ENCODE results near the gene FAM83B. TPM values are rescaled to one million over a fixed set of nuclear protein-coding genes. Genes with fewer than 3 reads are reported as not detected.
"Not testable (repeated sequence)": the region's sequence is repeated elsewhere in the genome, so short reads cannot be mapped to it uniquely, and the experiment has no call there.

FAM83B gene
- total RNA-seq, 1 experiment from 2014 or later, result not detected

DNA sequence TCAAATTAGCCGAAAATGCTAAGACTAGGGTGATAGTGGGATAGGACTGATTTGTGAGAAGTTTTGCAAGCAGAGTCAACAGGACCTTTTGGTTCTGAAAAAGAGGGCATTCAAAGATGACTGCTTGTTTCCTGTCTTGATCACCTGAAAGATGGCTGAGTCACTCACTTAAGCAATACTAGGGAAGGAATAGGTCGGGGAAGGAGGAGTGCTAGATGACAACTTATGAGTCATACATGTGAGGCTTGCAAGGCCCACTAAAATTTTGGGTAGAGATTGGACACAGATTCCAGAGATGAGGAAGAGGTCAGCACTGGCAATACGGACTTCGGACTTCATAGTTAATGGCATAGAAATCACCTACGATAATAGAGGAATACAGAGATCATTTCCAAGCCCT is 89.2 kb downstream of the FAM83B start:
- Histone ChIP-seq H3K4me3 (ENCODE audit: low read length) (no peak overlapping the region), H4K20me1 (ENCODE audit: insufficient read depth, low read depth, low read length) (no peaks in the 10 kb centered on the region), H3K27me3 (ENCODE audit: low read length) (no peaks in the 10 kb centered on the region), H3K27ac (ENCODE audit: low read length) (no peak overlapping the region), H3K4me1 (ENCODE audit: low read length) (no peaks in the 10 kb centered on the region), H3K79me2 (ENCODE audit: low read length) (no peaks in the 10 kb centered on the region), H3K36me3 (ENCODE audit: insufficient read depth, low read length) (no peaks in the 10 kb centered on the region), H3K9me2 (replicated peaks; ENCODE audit: insufficient read depth, low read length) (no peaks in the 10 kb centered on the region), H3K4me2 (ENCODE audit: low read depth, low read length, poor library complexity, severe bottlenecking) (no peak overlapping the region), H2AFZ (ENCODE audit: low read length) (no peak overlapping the region), H3K9me3 (ENCODE audit: low read length) (peaks cover 12% of the 10 kb centered on the region), H3K9ac (ENCODE audit: low read length) (no peak overlapping the region)
- no peak for DNase-seq

GRCh38 chr6:54937371-54937770 is 90.8 kb downstream of the FAM83B start:
- no peak for DNase-seq
- peaks cover 15% of the 10 kb centered on the region for H3K9me3 ChIP-seq (ENCODE audit: low read length)
- H3K9ac ChIP-seq (ENCODE audit: low read length), result no peak overlapping the region
- H3K4me3 ChIP-seq (ENCODE audit: low read length), result no peak overlapping the region
- no peak overlapping the region for H3K27ac ChIP-seq (ENCODE audit: low read length)
- no peaks in the 10 kb centered on the region for H3K27me3 ChIP-seq (ENCODE audit: low read length)
- no peaks in the 10 kb centered on the region for H3K4me1 ChIP-seq (ENCODE audit: low read length)
- H3K36me3 ChIP-seq (ENCODE audit: insufficient read depth, low read length), result no peaks in the 10 kb centered on the region
- H3K9me2 ChIP-seq (replicated peaks; ENCODE audit: insufficient read depth, low read length), result no peaks in the 10 kb centered on the region
- no peaks in the 10 kb centered on the region for H3K79me2 ChIP-seq (ENCODE audit: low read length)
- no peaks in the 10 kb centered on the region for H4K20me1 ChIP-seq (ENCODE audit: insufficient read depth, low read depth, low read length)
- H2AFZ ChIP-seq (ENCODE audit: low read length), result no peak overlapping the region
- H3K4me2 ChIP-seq (ENCODE audit: low read depth, low read length, poor library complexity, severe bottlenecking), result no peak overlapping the region

GRCh38 chr6:54957698-54958097 is 111.1 kb downstream of the FAM83B start:
- no peaks in the 10 kb centered on the region for H3K36me3 ChIP-seq (ENCODE audit: insufficient read depth, low read length)
- H4K20me1 ChIP-seq (ENCODE audit: insufficient read depth, low read depth, low read length), result no peaks in the 10 kb centered on the region
- H3K4me1 ChIP-seq (ENCODE audit: low read length), result no peaks in the 10 kb centered on the region
- H3K9me3 ChIP-seq (ENCODE audit: low read length), result peaks cover 15% of the 10 kb centered on the region; the same call in 1 of the 2 replicates
- H3K27ac ChIP-seq (ENCODE audit: low read length), result no peak overlapping the region
- H3K27me3 ChIP-seq (ENCODE audit: low read length), result no peaks in the 10 kb centered on the region
- H2AFZ ChIP-seq (ENCODE audit: low read length), result no peak overlapping the region
- H3K4me3 ChIP-seq (ENCODE audit: low read length), result no peak overlapping the region
- H3K4me2 ChIP-seq (ENCODE audit: low read depth, low read length, poor library complexity, severe bottlenecking), result no peak overlapping the region
- H3K79me2 ChIP-seq (ENCODE audit: low read length), result no peaks in the 10 kb centered on the region
- H3K9ac ChIP-seq (ENCODE audit: low read length), result no peak overlapping the region
- no peak for DNase-seq
- H3K9me2 ChIP-seq (replicated peaks; ENCODE audit: insufficient read depth, low read length), result no peaks in the 10 kb centered on the region

DNA sequence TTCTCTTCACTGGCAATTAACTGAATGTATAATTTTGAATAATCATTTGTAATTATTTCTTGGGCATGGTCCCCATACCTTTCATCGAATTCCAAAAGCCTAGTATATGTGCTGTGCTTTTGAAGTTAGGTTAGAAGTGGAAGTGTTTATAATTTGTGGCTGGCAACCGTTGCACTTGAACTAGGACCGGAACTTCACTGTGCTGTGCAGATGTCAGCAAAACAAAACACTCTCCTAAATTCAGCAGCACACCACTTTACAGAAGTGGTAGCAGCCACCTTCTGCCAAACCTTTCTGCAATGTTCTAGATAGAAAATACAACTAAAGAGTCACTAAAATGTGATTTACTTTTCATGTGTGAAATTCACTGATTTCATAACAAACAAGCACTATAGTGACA is 111.9 kb downstream of the FAM83B start:
- H2AFZ ChIP-seq (ENCODE audit: low read length), result no peak overlapping the region
- no peaks in the 10 kb centered on the region for H3K27me3 ChIP-seq (ENCODE audit: low read length)
- peaks cover 15% of the 10 kb centered on the region; the same call in 1 of the 2 replicates for H3K9me3 ChIP-seq (ENCODE audit: low read length)
- H3K4me3 ChIP-seq (ENCODE audit: low read length), result no peak overlapping the region
- DNase-seq, result no peak
- no peak overlapping the region for H3K4me2 ChIP-seq (ENCODE audit: low read depth, low read length, poor library complexity, severe bottlenecking)
- H3K9me2 ChIP-seq (replicated peaks; ENCODE audit: insufficient read depth, low read length), result no peaks in the 10 kb centered on the region
- no peaks in the 10 kb centered on the region for H4K20me1 ChIP-seq (ENCODE audit: insufficient read depth, low read depth, low read length)
- no peaks in the 10 kb centered on the region for H3K4me1 ChIP-seq (ENCODE audit: low read length)
- H3K27ac ChIP-seq (ENCODE audit: low read length), result no peak overlapping the region
- H3K79me2 ChIP-seq (ENCODE audit: low read length), result no peaks in the 10 kb centered on the region
- H3K9ac ChIP-seq (ENCODE audit: low read length), result no peak overlapping the region
- H3K36me3 ChIP-seq (ENCODE audit: insufficient read depth, low read length), result no peaks in the 10 kb centered on the region

DNA sequence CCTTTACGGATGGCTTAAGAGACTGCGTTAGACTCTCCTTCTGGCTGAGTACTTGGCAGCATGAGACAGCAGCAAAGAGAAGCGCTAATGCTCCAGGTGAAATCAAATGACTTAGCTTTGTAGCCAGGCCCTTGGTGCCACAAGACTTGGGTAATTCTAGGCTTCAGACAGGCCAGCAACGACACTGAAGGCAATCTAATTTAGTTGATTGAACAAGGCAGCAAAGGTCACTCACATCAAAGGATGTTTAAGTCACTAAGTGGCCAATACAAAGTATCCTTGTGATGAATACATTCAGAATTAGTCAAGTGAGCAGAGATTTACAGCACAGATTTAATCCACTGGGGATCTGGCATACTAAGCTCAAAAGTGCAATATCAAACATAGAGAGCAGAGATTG is 113.2 kb downstream of the FAM83B start:
- H3K4me2 ChIP-seq (ENCODE audit: low read depth, low read length, poor library complexity, severe bottlenecking), result no peak overlapping the region
- DNase-seq, result no peak
- no peak overlapping the region for H3K9ac ChIP-seq (ENCODE audit: low read length)
- H2AFZ ChIP-seq (ENCODE audit: low read length), result no peak overlapping the region
- no peaks in the 10 kb centered on the region for H4K20me1 ChIP-seq (ENCODE audit: insufficient read depth, low read depth, low read length)
- no peak overlapping the region for H3K27ac ChIP-seq (ENCODE audit: low read length)
- H3K79me2 ChIP-seq (ENCODE audit: low read length), result no peaks in the 10 kb centered on the region
- no peaks in the 10 kb centered on the region for H3K36me3 ChIP-seq (ENCODE audit: insufficient read depth, low read length)
- H3K27me3 ChIP-seq (ENCODE audit: low read length), result no peaks in the 10 kb centered on the region
- H3K4me1 ChIP-seq (ENCODE audit: low read length), result no peaks in the 10 kb centered on the region
- H3K4me3 ChIP-seq (ENCODE audit: low read length), result no peak overlapping the region
- H3K9me2 ChIP-seq (replicated peaks; ENCODE audit: insufficient read depth, low read length), result no peaks in the 10 kb centered on the region
- H3K9me3 ChIP-seq (ENCODE audit: low read length), result peaks cover 15% of the 10 kb centered on the region; the same call in 1 of the 2 replicates

DNA sequence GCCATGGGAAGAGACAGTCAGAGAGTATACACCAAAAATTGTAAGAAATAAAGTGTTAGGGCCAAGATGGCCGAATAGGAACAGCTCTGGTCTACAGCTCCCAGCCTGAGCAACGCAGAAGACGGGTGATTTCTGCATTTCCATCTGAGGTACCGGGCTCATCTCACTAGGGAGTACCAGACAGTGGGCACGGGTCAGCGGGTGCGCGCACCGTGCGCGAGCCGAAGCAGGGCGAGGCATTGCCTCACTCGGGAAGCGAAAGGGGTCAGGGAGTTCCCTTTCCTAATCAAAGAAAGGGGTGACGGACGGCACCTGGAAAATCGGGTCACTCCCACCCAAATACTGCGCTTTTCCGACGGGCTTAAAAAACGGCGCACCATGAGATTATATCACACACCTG is 114.8 kb downstream of the FAM83B start:
- not testable (repeated sequence) for H3K4me1 ChIP-seq (ENCODE audit: low read length); DNase-seq; H3K27ac ChIP-seq (ENCODE audit: low read length); H3K27me3 ChIP-seq (ENCODE audit: low read length); H3K9ac ChIP-seq (ENCODE audit: low read length); H2AFZ ChIP-seq (ENCODE audit: low read length); H3K9me2 ChIP-seq (replicated peaks; ENCODE audit: insufficient read depth, low read length); H4K20me1 ChIP-seq (ENCODE audit: insufficient read depth, low read depth, low read length); H3K36me3 ChIP-seq (ENCODE audit: insufficient read depth, low read length); H3K79me2 ChIP-seq (ENCODE audit: low read length); H3K4me2 ChIP-seq (ENCODE audit: low read depth, low read length, poor library complexity, severe bottlenecking); H3K4me3 ChIP-seq (ENCODE audit: low read length); H3K9me3 ChIP-seq (ENCODE audit: low read length)

DNA sequence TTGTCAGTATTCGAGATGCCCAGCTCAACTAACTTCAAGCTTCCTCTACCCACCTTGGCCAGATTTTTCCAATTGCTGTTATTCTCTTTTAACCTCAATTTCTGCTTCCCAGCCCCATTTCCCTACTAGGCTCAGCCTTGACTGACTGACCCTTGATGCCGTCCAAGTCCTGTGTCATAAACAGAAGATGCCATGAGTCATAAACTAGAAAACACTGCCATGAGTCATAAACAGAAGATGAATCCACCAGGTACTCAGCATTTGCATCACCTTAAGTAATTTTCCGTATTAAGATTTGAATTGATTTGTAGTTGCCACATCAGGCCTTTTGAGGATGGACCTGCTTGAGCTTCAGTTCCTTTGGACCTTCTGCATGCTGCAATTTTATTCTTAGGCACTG is 123.8 kb downstream of the FAM83B start:
- Histone ChIP-seq H3K27ac (ENCODE audit: low read length) (no peak overlapping the region), H3K79me2 (ENCODE audit: low read length) (no peaks in the 10 kb centered on the region), H3K4me1 (ENCODE audit: low read length) (no peaks in the 10 kb centered on the region), H2AFZ (ENCODE audit: low read length) (no peak overlapping the region), H3K9me2 (replicated peaks; ENCODE audit: insufficient read depth, low read length) (no peaks in the 10 kb centered on the region), H3K27me3 (ENCODE audit: low read length) (no peaks in the 10 kb centered on the region), H3K9me3 (ENCODE audit: low read length) (peaks cover 12% of the 10 kb centered on the region), H3K9ac (ENCODE audit: low read length) (no peak overlapping the region), H4K20me1 (ENCODE audit: insufficient read depth, low read depth, low read length) (no peaks in the 10 kb centered on the region), H3K36me3 (ENCODE audit: insufficient read depth, low read length) (no peaks in the 10 kb centered on the region), H3K4me2 (ENCODE audit: low read depth, low read length, poor library complexity, severe bottlenecking) (no peak overlapping the region), H3K4me3 (ENCODE audit: low read length) (no peak overlapping the region)
- no peak for DNase-seq

DNA sequence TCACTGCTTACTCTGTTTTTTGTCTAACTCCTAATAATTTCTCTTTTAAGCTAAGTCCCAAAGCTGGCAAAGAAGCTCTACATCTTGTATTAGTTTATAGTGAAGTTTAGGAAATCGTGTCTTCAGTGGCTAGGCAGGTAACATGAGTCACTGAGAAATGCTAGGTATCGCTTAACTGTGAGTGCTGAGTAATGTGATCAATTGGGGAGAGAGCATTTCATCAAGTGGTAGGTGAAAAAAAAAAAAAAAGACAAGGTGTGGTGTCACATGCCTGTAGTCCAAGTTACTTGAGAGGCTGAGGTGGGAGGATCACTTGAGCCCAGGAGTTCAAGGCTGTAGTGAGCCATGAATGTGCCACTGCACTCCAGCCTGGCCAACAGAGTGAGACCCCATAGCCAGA is 125.3 kb downstream of the FAM83B start:
- Histone ChIP-seq H3K4me1 (ENCODE audit: low read length) (no peaks in the 10 kb centered on the region), H3K27ac (ENCODE audit: low read length) (no peak overlapping the region), H3K4me3 (ENCODE audit: low read length) (no peak overlapping the region), H3K79me2 (ENCODE audit: low read length) (no peaks in the 10 kb centered on the region), H2AFZ (ENCODE audit: low read length) (no peak overlapping the region), H3K27me3 (ENCODE audit: low read length) (no peaks in the 10 kb centered on the region), H4K20me1 (ENCODE audit: insufficient read depth, low read depth, low read length) (no peaks in the 10 kb centered on the region), H3K9me3 (ENCODE audit: low read length) (peaks cover 12% of the 10 kb centered on the region), H3K9me2 (replicated peaks; ENCODE audit: insufficient read depth, low read length) (no peaks in the 10 kb centered on the region), H3K9ac (ENCODE audit: low read length) (no peak overlapping the region), H3K36me3 (ENCODE audit: insufficient read depth, low read length) (no peaks in the 10 kb centered on the region), H3K4me2 (ENCODE audit: low read depth, low read length, poor library complexity, severe bottlenecking) (no peak overlapping the region)
- DNase-seq, result no peak

DNA sequence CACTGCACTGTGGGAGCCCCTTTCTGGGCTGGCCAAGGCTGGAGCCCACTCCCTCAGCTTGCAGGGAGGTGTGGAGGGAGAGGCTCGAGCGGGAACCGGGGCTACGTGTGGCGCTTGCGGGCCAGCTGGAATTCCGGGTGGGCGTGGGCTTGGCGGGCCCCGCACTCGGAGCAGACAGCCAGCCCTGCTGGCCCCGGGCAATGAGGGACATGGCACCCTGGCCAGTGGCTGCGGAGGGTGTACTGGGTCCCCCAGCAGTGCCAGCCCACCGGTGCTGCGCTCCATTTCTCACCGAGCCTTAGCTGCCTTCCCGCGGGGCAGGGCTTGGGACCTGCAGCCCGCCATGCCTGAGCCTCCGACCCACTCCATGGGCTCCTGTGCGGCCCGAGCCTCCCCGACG is 132.6 kb downstream of the FAM83B start:
- DNase-seq; H3K4me1 ChIP-seq (ENCODE audit: low read length); H2AFZ ChIP-seq (ENCODE audit: low read length); H4K20me1 ChIP-seq (ENCODE audit: insufficient read depth, low read depth, low read length); H3K4me3 ChIP-seq (ENCODE audit: low read length); H3K9me2 ChIP-seq (replicated peaks; ENCODE audit: insufficient read depth, low read length); H3K27ac ChIP-seq (ENCODE audit: low read length); H3K4me2 ChIP-seq (ENCODE audit: low read depth, low read length, poor library complexity, severe bottlenecking); H3K9ac ChIP-seq (ENCODE audit: low read length); H3K36me3 ChIP-seq (ENCODE audit: insufficient read depth, low read length); H3K79me2 ChIP-seq (ENCODE audit: low read length); H3K27me3 ChIP-seq (ENCODE audit: low read length): not testable (repeated sequence)
- H3K9me3 ChIP-seq (ENCODE audit: low read length), result peaks cover 18% of the 10 kb centered on the region

All from Karpas-422 (cell line).